Spleen (tissue), 7 donors: ENCODE measurements around the gene RNF128.

Experiments used
- CTCF ChIP-seq, 11 experiments: fragments of 200-600 bp in 7 of 11; fragments of 450-650 bp in 4 of 11; sonication (generic) in 4 of 11; IDR thresholded peaks in 8 of 11; conservative IDR thresholded peaks in 3 of 11; 1 replicate in 7 of 11; 2 replicates in 4 of 11; pipeline versions ENCODE4 v1.4.0 to v1.8.0; 2016 to 2021; ENCODE audit warnings: antibody characterized with exemption in 11 of 11, inconsistent platforms in 4 of 11, mild to moderate bottlenecking in 1 of 11
- POLR2A ChIP-seq, 3 donors: fragments of 450-650 bp; IDR thresholded peaks; one replicate each; pipeline ENCODE4 v1.5.1; 2017; ENCODE audit warnings: antibody characterized with exemption in 3 of 3, mild to moderate bottlenecking in 1 of 3
- POLR2AphosphoS5 ChIP-seq, 3 donors: sonication (generic); formaldehyde crosslinking; IDR thresholded peaks; one replicate each; pipeline ENCODE4 v1.5.1; 2017; ENCODE audit warnings: antibody characterized with exemption in 3 of 3
- donor health status: DM: no; HTN: no; CAD: no; lungs with moderate emphysema.
- donor health status: DM: no; HTN: no; CAD: no.
- donor health status: DM: no; HTN: no; CAD: no.

- TF ChIP-seq POLR2AphosphoS5 (IDR thresholded peaks at IDR 0.05), result no peak
- no peak for TF ChIP-seq CTCF (IDR thresholded peaks at IDR 0.05 in 8 of 11, conservative IDR thresholded peaks at IDR 0.05 in 3 of 11)
- TF ChIP-seq POLR2A (IDR thresholded peaks at IDR 0.05), result no peak
Measured at GRCh38 chrX:106707771-106708454, 18.6 kb upstream of the RNF128 start.
